PC-3 (cell line): ENCODE data around the gene TREX2.

Experiments used
- CTCF ChIP-seq: fragments of 300-600 bp; sonication (generic); conservative IDR thresholded peaks from 2 replicates; pipeline ENCODE4 v1.5.1; 2017; ENCODE audit warnings: antibody characterized with exemption, low read depth, mild to moderate bottlenecking, low read length
- EZH2 ChIP-seq: fragments of 300-600 bp; sonication (generic); IDR thresholded peaks from one replicate; pipeline ENCODE4 v1.6.1; 2017; ENCODE audit warnings: antibody characterized with exemption, mild to moderate bottlenecking, low read length; ENCODE audit not compliant: unreplicated experiment
- EZH2phosphoT487 ChIP-seq: fragments of 300-600 bp; sonication (generic); IDR thresholded peaks from 2 replicates; pipeline ENCODE4 v1.6.1; 2018; ENCODE audit warnings: mild to moderate bottlenecking, antibody characterized with exemption, low read length, borderline replicate concordance

- TF ChIP-seq CTCF = no peak
- TF ChIP-seq EZH2phosphoT487 = no peak
- no peak for TF ChIP-seq EZH2
Measured at GRCh38 chrX:153395613-153396319, 50.1 kb downstream of the TREX2 start.
